ENCODE results near the gene THUMPD3.

The THUMPD3 gene

GRCh38 chr3:9420850-9421549 is 58.1 kb downstream of the THUMPD3 start:
- no peaks in the 10 kb centered on the region for H3K27me3 ChIP-seq (ENCODE audit: control insufficient read depth, low read length)
- H3K4me2 ChIP-seq (ENCODE audit: low read length): no peak overlapping the region
- H3K27ac ChIP-seq (ENCODE audit: low read depth, low read length): no peak overlapping the region
- H3K9me2 ChIP-seq (replicated peaks; ENCODE audit: control insufficient read depth, low read length): no peaks in the 10 kb centered on the region
- H3K9me3 ChIP-seq (ENCODE audit: control insufficient read depth, insufficient read depth, low read length): no peaks in the 10 kb centered on the region
- H3K79me2 ChIP-seq (ENCODE audit: control insufficient read depth, low read length): peaks cover 99% of the 10 kb centered on the region
- H3K4me3 ChIP-seq (ENCODE audit: low read length): no peak overlapping the region
- H3K4me1 ChIP-seq (ENCODE audit: control insufficient read depth, low read length): no peaks in the 10 kb centered on the region
- TF ChIP-seq CTCF (IDR thresholded peaks at IDR 0.05; ENCODE audit: low read depth, low read length, poor library complexity, severe bottlenecking) (no peak), EZH2phosphoT487 (IDR thresholded peaks at IDR 0.05; ENCODE audit: borderline replicate concordance, low read length) (no peak)
- H3F3A ChIP-seq (ENCODE audit: control insufficient read depth, insufficient read depth): peaks cover 15% of the 10 kb centered on the region
- peaks cover 16% of the 10 kb centered on the region; the same call in 1 of the 2 replicates for H4K20me1 ChIP-seq (ENCODE audit: control insufficient read depth, insufficient read depth, low read depth, low read length)
- peaks cover 58% of the 10 kb centered on the region for H3K36me3 ChIP-seq (ENCODE audit: control insufficient read depth, low read length)

- TF ChIP-seq CTCF (IDR thresholded peaks at IDR 0.05; ENCODE audit: low read depth, low read length, poor library complexity, severe bottlenecking) (no peak), EZH2phosphoT487 (IDR thresholded peaks at IDR 0.05; ENCODE audit: borderline replicate concordance, low read length) (no peak)
- no peak overlapping the region for H3K4me3 ChIP-seq (ENCODE audit: low read length)
- H3K4me2 ChIP-seq (ENCODE audit: low read length): no peak overlapping the region
- H4K20me1 ChIP-seq (ENCODE audit: control insufficient read depth, insufficient read depth, low read depth, low read length): peaks cover 11% of the 10 kb centered on the region; the same call in 1 of the 2 replicates
- peaks cover 13% of the 10 kb centered on the region for H3F3A ChIP-seq (ENCODE audit: control insufficient read depth, insufficient read depth)
- no peaks in the 10 kb centered on the region for H3K27me3 ChIP-seq (ENCODE audit: control insufficient read depth, low read length)
- no peaks in the 10 kb centered on the region for H3K4me1 ChIP-seq (ENCODE audit: control insufficient read depth, low read length)
- no peaks in the 10 kb centered on the region for H3K9me3 ChIP-seq (ENCODE audit: control insufficient read depth, insufficient read depth, low read length)
- H3K79me2 ChIP-seq (ENCODE audit: control insufficient read depth, low read length): peaks cover 95% of the 10 kb centered on the region
- peaks cover 64% of the 10 kb centered on the region for H3K36me3 ChIP-seq (ENCODE audit: control insufficient read depth, low read length)
- H3K27ac ChIP-seq (ENCODE audit: low read depth, low read length): no peak overlapping the region; the same call in 1 of the 2 replicates
- H3K9me2 ChIP-seq (replicated peaks; ENCODE audit: control insufficient read depth, low read length): no peaks in the 10 kb centered on the region
Measured at GRCh38 chr3:9422712-9423424, 60.0 kb downstream of the THUMPD3 start.

- H3K4me3 ChIP-seq (ENCODE audit: low read length): no peak overlapping the region
- H4K20me1 ChIP-seq (ENCODE audit: control insufficient read depth, insufficient read depth, low read depth, low read length): peaks cover 11% of the 10 kb centered on the region; the same call in 1 of the 2 replicates
- no peaks in the 10 kb centered on the region for H3K9me2 ChIP-seq (replicated peaks; ENCODE audit: control insufficient read depth, low read length)
- H3K27me3 ChIP-seq (ENCODE audit: control insufficient read depth, low read length): no peaks in the 10 kb centered on the region
- peaks cover 97% of the 10 kb centered on the region for H3K36me3 ChIP-seq (ENCODE audit: control insufficient read depth, low read length)
- H3K4me2 ChIP-seq (ENCODE audit: low read length): no peak overlapping the region
- no peaks in the 10 kb centered on the region for H3F3A ChIP-seq (ENCODE audit: control insufficient read depth, insufficient read depth)
- peaks cover 55% of the 10 kb centered on the region for H3K79me2 ChIP-seq (ENCODE audit: control insufficient read depth, low read length)
- no peak overlapping the region for H3K27ac ChIP-seq (ENCODE audit: low read depth, low read length)
- TF ChIP-seq EZH2phosphoT487 (IDR thresholded peaks at IDR 0.05; ENCODE audit: borderline replicate concordance, low read length): no peak
- no peak for TF ChIP-seq CTCF (IDR thresholded peaks at IDR 0.05; ENCODE audit: low read depth, low read length, poor library complexity, severe bottlenecking)
- H3K9me3 ChIP-seq (ENCODE audit: control insufficient read depth, insufficient read depth, low read length): no peaks in the 10 kb centered on the region
- no peaks in the 10 kb centered on the region for H3K4me1 ChIP-seq (ENCODE audit: control insufficient read depth, low read length)
Measured at GRCh38 chr3:9428411-9428810, 65.6 kb downstream of the THUMPD3 start.

All from DOHH2 (cell line).